GM12878 (cell line): ENCODE results near the gene PPT1. TPM values are rescaled to one million over a fixed set of nuclear protein-coding genes. Genes with fewer than 3 reads are reported as not detected.

Experiments used
- ATAC-seq: fragments of 200-7000 bp; cut with Tn5 transposase; 3 replicates; pipeline ENCODE4 v1.9.1; 2020; ENCODE audit warnings: mild to moderate bottlenecking, moderate library complexity
- BruUV-seq: library from RNA; stranded (reverse); fragments of 400-500 nt; replicated peaks from 2 replicates; lab custom pipeline; 2021; lab: Mats Ljungman, UMichigan
- CTCF ChIA-PET: fragments of 300-600 bp; sonication (Branson Sonifier 250); formaldehyde crosslinking; extraction: SDS; loops from one replicate; lab custom pipeline; 2021; ENCODE audit warnings: inconsistent platforms; lab: Yijun Ruan, JAX
- POLR2A ChIA-PET: fragments of 350-600 bp; formaldehyde crosslinking; extraction: SDS; loops from one replicate; lab custom pipeline; 2021; ENCODE audit warnings: inconsistent platforms; lab: Charles Lee
- RAD21 ChIA-PET: fragments of 300-600 bp; sonication (Branson Sonifier 250); formaldehyde crosslinking; loops from one replicate; lab custom pipeline; 2023; ENCODE audit warnings: antibody characterized with exemption; ENCODE audit not compliant: unreplicated experiment; lab: Charles Lee
- SMC1A ChIA-PET: fragments of 300-600 bp; sonication (Branson Sonifier 250); formaldehyde crosslinking; loops from one replicate; lab custom pipeline; 2023; ENCODE audit not compliant: unreplicated experiment, uncharacterized antibody; lab: Charles Lee
- DNase-seq: peaks from one replicate; pipeline ENCODE4 v3.0.0-alpha.2; 2011; ENCODE audit warnings: low read depth, low spot score
- FAIRE-seq: peaks from 3 replicates; lab custom pipeline; 2011; peaks lifted over from hg19 to GRCh38; lab: Jason Lieb, UNC
- H2AFZ ChIP-seq: 2 replicates; pipeline ENCODE4 v1.6.0; 2011; ENCODE audit warnings: low read depth, low read length, control low read depth; ENCODE audit not compliant: control insufficient read depth
- H3K27ac ChIP-seq: 2 replicates; pipeline ENCODE4 v1.5.1; 2011; ENCODE audit warnings: control low read depth; ENCODE audit not compliant: control insufficient read depth, insufficient read depth
- H3K27me3 ChIP-seq, 2 experiments: replicated peaks in 1 of 2; 2 replicates each; pipeline versions ENCODE4 v1.6.0 to v1.6.1; 2011; ENCODE audit warnings: low read length in 1 of 2; ENCODE audit not compliant: control insufficient read depth in 2 of 2, insufficient read depth in 2 of 2
- H3K36me3 ChIP-seq, 2 experiments: 2 replicates each; pipeline ENCODE4 v1.5.1; 2011; ENCODE audit warnings: low read length in 1 of 2; ENCODE audit not compliant: control insufficient read depth in 2 of 2, insufficient read depth in 2 of 2
- H3K4me1 ChIP-seq: 2 replicates; pipeline ENCODE4 v1.6.1; 2011; ENCODE audit warnings: mild to moderate bottlenecking, low read length, moderate library complexity, mixed read lengths; ENCODE audit not compliant: control insufficient read depth, insufficient read depth
- H3K4me2 ChIP-seq: 2 replicates; pipeline ENCODE4 v1.6.0; 2011; ENCODE audit warnings: control low read depth; ENCODE audit not compliant: control insufficient read depth, insufficient read depth
- H3K4me3 ChIP-seq: fragments of 200-600 bp; sonication (generic); 2 replicates; pipeline ENCODE4 v1.5.1; 2016
- H3K79me2 ChIP-seq: 2 replicates; pipeline ENCODE4 v1.6.0; 2011; ENCODE audit warnings: low read length; ENCODE audit not compliant: control insufficient read depth, insufficient read depth
- H3K9ac ChIP-seq: 2 replicates; pipeline ENCODE4 v1.8.0; 2011; ENCODE audit warnings: low read length, control low read depth, mixed read lengths; ENCODE audit not compliant: control insufficient read depth, insufficient read depth
- H3K9me3 ChIP-seq: replicated peaks from 3 replicates; pipeline ENCODE4 v1.5.1; 2011; ENCODE audit warnings: mild to moderate bottlenecking, low read length; ENCODE audit not compliant: control insufficient read depth, insufficient read depth
- H4K20me1 ChIP-seq: 2 replicates; pipeline ENCODE4 v1.6.0; 2011; ENCODE audit not compliant: control insufficient read depth, insufficient read depth
- CHD4 ChIP-seq: fragments of 200-600 bp; sonication (generic); IDR thresholded peaks from 2 replicates; pipeline ENCODE4 v1.6.1; 2016; ENCODE audit warnings: mild to moderate bottlenecking
- EGR1 ChIP-seq, 2 experiments: IDR thresholded peaks; 1 replicate in 1 of 2; 2 replicates in 1 of 2; pipeline ENCODE4 v1.6.1; 2011 to 2012; ENCODE audit warnings: low read depth in 2 of 2, low read length in 2 of 2, borderline replicate concordance in 1 of 2, mild to moderate bottlenecking in 1 of 2, moderate library complexity in 1 of 2
- FOXK2 ChIP-seq: fragments of 450-650 bp; IDR thresholded peaks from 2 replicates; pipeline ENCODE4 v1.6.1; 2017; ENCODE audit warnings: mild to moderate bottlenecking, moderate library complexity
- IKZF1 ChIP-seq: fragments of 450-650 bp; conservative IDR thresholded peaks from 2 replicates; pipeline ENCODE4 v1.6.1; 2017; ENCODE audit warnings: antibody characterized with exemption, mild to moderate bottlenecking
- JUNB ChIP-seq: IDR thresholded peaks from 2 replicates; pipeline ENCODE4 v1.6.1; 2016; ENCODE audit warnings: antibody characterized with exemption, mild to moderate bottlenecking
- MLLT1 ChIP-seq: fragments of 450-650 bp; IDR thresholded peaks from 2 replicates; pipeline ENCODE4 v1.6.1; 2016; ENCODE audit warnings: mild to moderate bottlenecking
- RBBP5 ChIP-seq: fragments of 200-600 bp; sonication (generic); conservative IDR thresholded peaks from 2 replicates; pipeline ENCODE4 v1.6.1; 2016
- SPI1 ChIP-seq: IDR thresholded peaks from 2 replicates; pipeline ENCODE4 v1.6.1; 2011; ENCODE audit warnings: low read depth, mild to moderate bottlenecking, low read length, moderate library complexity, borderline replicate concordance; ENCODE audit not compliant: insufficient read depth
- SRF ChIP-seq, 2 experiments: IDR thresholded peaks; 2 replicates each; pipeline ENCODE4 v1.6.1; 2011; ENCODE audit warnings: low read depth in 2 of 2, low read length in 2 of 2, mild to moderate bottlenecking in 1 of 2, moderate library complexity in 1 of 2
- TCF7 ChIP-seq: IDR thresholded peaks from 2 replicates; pipeline ENCODE4 v1.6.1; 2014; ENCODE audit warnings: antibody characterized with exemption, borderline replicate concordance
- ZNF24 ChIP-seq: fragments of 450-650 bp; IDR thresholded peaks from 2 replicates; pipeline ENCODE4 v1.6.1; 2017; ENCODE audit warnings: antibody characterized with exemption, mild to moderate bottlenecking
- WGBS: methylation state at CpG from one replicate; pipeline ENCODE4 v1.1.6; 2016; ENCODE audit warnings: low lambda C conversion rate; ENCODE audit not compliant: insufficient replicate concordance, insufficient coverage; ENCODE audit errors: missing lambda C conversion rate; 5-methylcytosine and 5-hydroxymethylcytosine counted together
- in situ Hi-C: fragments of 300-500 bp; cut with MboI; formaldehyde crosslinking; loops from 9 replicates; pipeline ENCODE4 v1.14.3; 2018; ENCODE audit warnings: mixed read lengths
- intact Hi-C: fragments of 100-400 bp; cut with micrococcal nuclease; formaldehyde crosslinking; loops from one replicate; pipeline ENCODE4 v1.14.2; 2022; ENCODE audit not compliant: unreplicated experiment
- polyA plus RNA-seq, 11 experiments: library from polyadenylated mRNA; depleted of rRNA in 4 of 11; unstranded in 6 of 11; stranded (reverse) in 5 of 11; fragments of >200 nt; fragmentation: Nextera tagmentation in 4 of 11; fragmentation: Illumina TruSeq in 1 of 11; extraction: Ambion mirVana in 4 of 11; extraction: Trizol in 1 of 11; gene quantifications; 1 replicate in 1 of 11; 2 replicates in 10 of 11; pipeline versions ENCODE4 v1.2.1 to v1.2.3, GENCODE V29; 2011 to 2016; ENCODE audit warnings: inconsistent platforms in 2 of 11, missing spikeins in 2 of 11, low read depth in 1 of 11
- total RNA-seq, 4 experiments: library from RNA; depleted of rRNA in 3 of 4; stranded (reverse); fragments of >200 nt in 3 of 4; fragmentation: Illumina TruSeq in 1 of 4; extraction: Trizol in 1 of 4; gene quantifications; 2 replicates each; pipeline versions ENCODE4 v1.2.1 to v1.2.3, GENCODE V29; 2013 to 2021
- TF ChIP-seq, protein P1 (sequence below): fragments of 450-650 bp; IDR thresholded peaks from 2 replicates; pipeline ENCODE4 v1.6.1; 2014; ENCODE audit warnings: mild to moderate bottlenecking
- TF ChIP-seq, protein P2 (sequence below): IDR thresholded peaks from 2 replicates; pipeline ENCODE4 v1.6.1; 2012; ENCODE audit warnings: low read depth, low read length, improper control_type of control experiment
- TF ChIP-seq, protein P3 (sequence below): IDR thresholded peaks from 2 replicates; pipeline ENCODE4 v1.6.1; 2011; ENCODE audit warnings: low read depth, mild to moderate bottlenecking, low read length, moderate library complexity, borderline replicate concordance; ENCODE audit errors: extremely low read depth
- TF ChIP-seq, protein P4 (sequence below): fragments of 450-650 bp; IDR thresholded peaks from 2 replicates; pipeline ENCODE4 v1.6.1; 2016; ENCODE audit warnings: mild to moderate bottlenecking, moderate library complexity, borderline replicate concordance

Gene PPT1
- total and polyA plus RNA-seq, 10 of the 15 experiments (the other 5 are each of a cell fraction or from before 2014, with no cell fraction given) = 50.4 to 147 (median 103) TPM

GRCh38 chr1:40105028-40105427, 8.0 kb upstream of the PPT1 start (continued):
- TF ChIP-seq, protein P1, sequence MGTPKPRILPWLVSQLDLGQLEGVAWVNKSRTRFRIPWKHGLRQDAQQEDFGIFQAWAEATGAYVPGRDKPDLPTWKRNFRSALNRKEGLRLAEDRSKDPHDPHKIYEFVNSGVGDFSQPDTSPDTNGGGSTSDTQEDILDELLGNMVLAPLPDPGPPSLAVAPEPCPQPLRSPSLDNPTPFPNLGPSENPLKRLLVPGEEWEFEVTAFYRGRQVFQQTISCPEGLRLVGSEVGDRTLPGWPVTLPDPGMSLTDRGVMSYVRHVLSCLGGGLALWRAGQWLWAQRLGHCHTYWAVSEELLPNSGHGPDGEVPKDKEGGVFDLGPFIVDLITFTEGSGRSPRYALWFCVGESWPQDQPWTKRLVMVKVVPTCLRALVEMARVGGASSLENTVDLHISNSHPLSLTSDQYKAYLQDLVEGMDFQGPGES = no peak
- TF ChIP-seq CHD4 (no peak), TCF7 (no peak), ZNF24 (no peak)

DNA sequence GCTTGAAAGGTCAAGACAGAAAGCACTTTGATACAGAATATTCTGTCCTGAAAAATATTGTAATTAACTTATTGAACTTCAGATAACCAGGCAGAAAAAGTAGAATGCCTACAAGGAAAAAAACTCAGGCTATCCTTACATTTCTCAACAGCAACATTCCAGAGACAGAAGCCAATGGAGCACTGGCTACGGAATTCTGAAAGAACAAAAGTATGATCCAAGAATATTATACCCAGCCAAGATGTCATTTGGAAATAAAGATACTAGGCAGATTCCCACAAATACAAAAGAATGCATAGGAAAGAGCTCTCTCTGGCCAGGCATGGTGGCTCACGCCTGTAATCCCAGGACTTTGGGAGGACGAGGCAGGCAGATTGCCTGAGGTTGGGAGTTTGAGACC, 5.8 kb upstream of the PPT1 start:
- DNase-seq (no peak), ATAC-seq (no peak), FAIRE-seq (no peak)
- no peaks in the 10 kb centered on the region for H3K27me3 ChIP-seq
- H3K79me2 ChIP-seq = no peaks in the 10 kb centered on the region
- ChIA-PET POLR2A (no interaction called here), CTCF (interaction anchor here (1.2 to 2.7 kb wide), 3 partner anchors 21 to 236 kb away, joined by 3 to 6 read pairs (median 3); no protein-coding TSS in a partner anchor), SMC1A (interaction anchor here (1.2 to 1.3 kb wide), 2 partner anchors 236 to 336 kb away, joined by 3 read pairs; no protein-coding TSS in a partner anchor), RAD21 (interaction anchor here (0.6 kb wide), 1 partner anchor 57 kb away, joined by 3 read pairs; no protein-coding TSS in a partner anchor)
- intact Hi-C loops (no loop called here), in situ Hi-C loops (no loop called here)
- no peak overlapping the region for H3K4me2 ChIP-seq
- no peaks in the 10 kb centered on the region; the same call in 2 of the 3 replicates for H3K9me3 ChIP-seq
- no peak overlapping the region for H2AFZ ChIP-seq
- H3K27ac ChIP-seq = no peak overlapping the region
- H4K20me1 ChIP-seq = no peaks in the 10 kb centered on the region
- WGBS = 15% methylated on average over 3 of the region's 3 CpGs
- TF ChIP-seq MLLT1 (no peak), FOXK2 (no peak), RBBP5 (no peak), JUNB (no peak), EGR1 (IDR thresholded peaks at IDR 0.05; ENCODE audit: borderline replicate concordance in 1 of 2, low read depth in 2 of 2, low read length in 2 of 2) (no peak), SPI1 (no peak), SRF (IDR thresholded peaks at IDR 0.05; ENCODE audit: low read depth in 2 of 2, low read length in 2 of 2) (no peak), IKZF1 (no peak)
- TF ChIP-seq, protein P2, sequence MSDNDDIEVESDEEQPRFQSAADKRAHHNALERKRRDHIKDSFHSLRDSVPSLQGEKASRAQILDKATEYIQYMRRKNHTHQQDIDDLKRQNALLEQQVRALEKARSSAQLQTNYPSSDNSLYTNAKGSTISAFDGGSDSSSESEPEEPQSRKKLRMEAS = no peak
- TF ChIP-seq, protein P3, sequence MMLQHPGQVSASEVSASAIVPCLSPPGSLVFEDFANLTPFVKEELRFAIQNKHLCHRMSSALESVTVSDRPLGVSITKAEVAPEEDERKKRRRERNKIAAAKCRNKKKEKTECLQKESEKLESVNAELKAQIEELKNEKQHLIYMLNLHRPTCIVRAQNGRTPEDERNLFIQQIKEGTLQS = no peak
- TF ChIP-seq, protein P4, sequence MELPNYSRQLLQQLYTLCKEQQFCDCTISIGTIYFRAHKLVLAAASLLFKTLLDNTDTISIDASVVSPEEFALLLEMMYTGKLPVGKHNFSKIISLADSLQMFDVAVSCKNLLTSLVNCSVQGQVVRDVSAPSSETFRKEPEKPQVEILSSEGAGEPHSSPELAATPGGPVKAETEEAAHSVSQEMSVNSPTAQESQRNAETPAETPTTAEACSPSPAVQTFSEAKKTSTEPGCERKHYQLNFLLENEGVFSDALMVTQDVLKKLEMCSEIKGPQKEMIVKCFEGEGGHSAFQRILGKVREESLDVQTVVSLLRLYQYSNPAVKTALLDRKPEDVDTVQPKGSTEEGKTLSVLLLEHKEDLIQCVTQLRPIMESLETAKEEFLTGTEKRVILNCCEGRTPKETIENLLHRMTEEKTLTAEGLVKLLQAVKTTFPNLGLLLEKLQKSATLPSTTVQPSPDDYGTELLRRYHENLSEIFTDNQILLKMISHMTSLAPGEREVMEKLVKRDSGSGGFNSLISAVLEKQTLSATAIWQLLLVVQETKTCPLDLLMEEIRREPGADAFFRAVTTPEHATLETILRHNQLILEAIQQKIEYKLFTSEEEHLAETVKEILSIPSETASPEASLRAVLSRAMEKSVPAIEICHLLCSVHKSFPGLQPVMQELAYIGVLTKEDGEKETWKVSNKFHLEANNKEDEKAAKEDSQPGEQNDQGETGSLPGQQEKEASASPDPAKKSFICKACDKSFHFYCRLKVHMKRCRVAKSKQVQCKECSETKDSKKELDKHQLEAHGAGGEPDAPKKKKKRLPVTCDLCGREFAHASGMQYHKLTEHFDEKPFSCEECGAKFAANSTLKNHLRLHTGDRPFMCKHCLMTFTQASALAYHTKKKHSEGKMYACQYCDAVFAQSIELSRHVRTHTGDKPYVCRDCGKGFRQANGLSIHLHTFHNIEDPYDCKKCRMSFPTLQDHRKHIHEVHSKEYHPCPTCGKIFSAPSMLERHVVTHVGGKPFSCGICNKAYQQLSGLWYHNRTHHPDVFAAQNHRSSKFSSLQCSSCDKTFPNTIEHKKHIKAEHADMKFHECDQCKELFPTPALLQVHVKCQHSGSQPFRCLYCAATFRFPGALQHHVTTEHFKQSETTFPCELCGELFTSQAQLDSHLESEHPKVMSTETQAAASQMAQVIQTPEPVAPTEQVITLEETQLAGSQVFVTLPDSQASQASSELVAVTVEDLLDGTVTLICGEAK = no peak
- no TSS peak for BruUV-seq
- H3K9ac ChIP-seq = no peak overlapping the region
- no peak overlapping the region for H3K4me3 ChIP-seq
- H3K36me3 ChIP-seq = no peaks in the 10 kb centered on the region
- H3K4me1 ChIP-seq = no peaks in the 10 kb centered on the region
